ENCODE measurements around the gene TFE3. TPM values are rescaled to one million over a fixed set of nuclear protein-coding genes. Genes with fewer than 3 reads are reported as not detected.

The TFE3 gene
- total RNA-seq, 1 experiment from 2014 or later = 56.8 TPM

- ChIA-PET POLR2A (ENCODE audit: low non-redundant PET) (no interaction called here), CTCF (no interaction called here)
- Histone ChIP-seq H3K27ac (ENCODE audit: low read depth, low read length, poor library complexity, severe bottlenecking) (no peak overlapping the region), H3K4me1 (ENCODE audit: insufficient read depth, low read length, poor library complexity, severe bottlenecking) (no peaks in the 10 kb centered on the region), H3K27me3 (replicated peaks; ENCODE audit: insufficient read depth, low read depth, low read length, poor library complexity) (no peaks in the 10 kb centered on the region), H3K36me3 (ENCODE audit: insufficient read depth, low read length, poor library complexity, severe bottlenecking) (no peaks in the 10 kb centered on the region), H3K9me3 (ENCODE audit: low read depth, low read length, poor library complexity, severe bottlenecking) (no peaks in the 10 kb centered on the region), H3K4me3 (ENCODE audit: low read depth, low read length, poor library complexity, severe bottlenecking) (no peak overlapping the region)
- TF ChIP-seq, protein P1, sequence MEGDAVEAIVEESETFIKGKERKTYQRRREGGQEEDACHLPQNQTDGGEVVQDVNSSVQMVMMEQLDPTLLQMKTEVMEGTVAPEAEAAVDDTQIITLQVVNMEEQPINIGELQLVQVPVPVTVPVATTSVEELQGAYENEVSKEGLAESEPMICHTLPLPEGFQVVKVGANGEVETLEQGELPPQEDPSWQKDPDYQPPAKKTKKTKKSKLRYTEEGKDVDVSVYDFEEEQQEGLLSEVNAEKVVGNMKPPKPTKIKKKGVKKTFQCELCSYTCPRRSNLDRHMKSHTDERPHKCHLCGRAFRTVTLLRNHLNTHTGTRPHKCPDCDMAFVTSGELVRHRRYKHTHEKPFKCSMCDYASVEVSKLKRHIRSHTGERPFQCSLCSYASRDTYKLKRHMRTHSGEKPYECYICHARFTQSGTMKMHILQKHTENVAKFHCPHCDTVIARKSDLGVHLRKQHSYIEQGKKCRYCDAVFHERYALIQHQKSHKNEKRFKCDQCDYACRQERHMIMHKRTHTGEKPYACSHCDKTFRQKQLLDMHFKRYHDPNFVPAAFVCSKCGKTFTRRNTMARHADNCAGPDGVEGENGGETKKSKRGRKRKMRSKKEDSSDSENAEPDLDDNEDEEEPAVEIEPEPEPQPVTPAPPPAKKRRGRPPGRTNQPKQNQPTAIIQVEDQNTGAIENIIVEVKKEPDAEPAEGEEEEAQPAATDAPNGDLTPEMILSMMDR (conservative IDR thresholded peaks at IDR 0.05; ENCODE audit: low read depth, low read length) = no peak
- TF ChIP-seq EZH2 (IDR thresholded peaks at IDR 0.05; ENCODE audit: borderline replicate concordance, low read depth, low read length, poor library complexity, severe bottlenecking) = no peak
- BruUV-seq (replicated peaks) = no TSS peak
- intact Hi-C loops (cut with micrococcal nuclease; ENCODE audit: unreplicated experiment) = no loop called here
- DNase-seq (ENCODE audit: low spot score) = no peak
Measured at GRCh38 chrX:49064735-49065134, 21.6 kb upstream of the TFE3 start.

DNA sequence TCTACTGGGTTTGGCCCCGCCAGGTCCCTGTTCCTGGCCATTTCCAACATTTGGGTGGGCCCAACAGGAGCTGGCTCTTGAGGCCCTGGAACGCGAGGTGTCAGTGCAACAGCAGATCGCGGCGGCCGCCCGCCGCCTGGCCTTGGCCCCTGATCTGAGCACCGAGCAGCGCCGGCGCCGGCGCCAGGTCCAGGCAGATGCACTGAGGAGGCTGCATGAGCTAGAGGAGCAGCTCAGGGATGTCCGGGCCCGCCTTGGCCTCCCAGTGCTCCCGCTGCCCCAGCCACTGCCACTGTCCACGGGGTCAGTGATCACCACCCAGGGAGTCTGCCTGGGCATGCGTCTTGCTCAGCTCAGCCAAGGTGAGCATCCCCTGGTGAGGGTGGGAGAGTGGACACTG lies 21.1 kb upstream of the TFE3 start:
- H3K27me3 ChIP-seq (replicated peaks; ENCODE audit: insufficient read depth, low read depth, low read length, poor library complexity) = no peaks in the 10 kb centered on the region
- H3K4me3 ChIP-seq (ENCODE audit: low read depth, low read length, poor library complexity, severe bottlenecking) = no peak overlapping the region
- TF ChIP-seq, protein P1 (conservative IDR thresholded peaks at IDR 0.05; ENCODE audit: low read depth, low read length) = no peak
- no peak for TF ChIP-seq EZH2 (IDR thresholded peaks at IDR 0.05; ENCODE audit: borderline replicate concordance, low read depth, low read length, poor library complexity, severe bottlenecking)
- H3K4me1 ChIP-seq (ENCODE audit: insufficient read depth, low read length, poor library complexity, severe bottlenecking) = no peaks in the 10 kb centered on the region
- H3K36me3 ChIP-seq (ENCODE audit: insufficient read depth, low read length, poor library complexity, severe bottlenecking) = no peaks in the 10 kb centered on the region
- H3K27ac ChIP-seq (ENCODE audit: low read depth, low read length, poor library complexity, severe bottlenecking) = no peak overlapping the region
- H3K9me3 ChIP-seq (ENCODE audit: low read depth, low read length, poor library complexity, severe bottlenecking) = no peaks in the 10 kb centered on the region
- no peak for DNase-seq (ENCODE audit: low spot score)
- BruUV-seq (replicated peaks) = no TSS peak
- intact Hi-C loops (cut with micrococcal nuclease; ENCODE audit: unreplicated experiment) = no loop called here
- ChIA-PET POLR2A (ENCODE audit: low non-redundant PET) (no interaction called here), CTCF (no interaction called here)

- intact Hi-C loops (cut with micrococcal nuclease; ENCODE audit: unreplicated experiment) = no loop called here
- CTCF ChIA-PET = no interaction called here
- Histone ChIP-seq H3K4me1 (ENCODE audit: insufficient read depth, low read length, poor library complexity, severe bottlenecking) (no peaks in the 10 kb centered on the region), H3K36me3 (ENCODE audit: insufficient read depth, low read length, poor library complexity, severe bottlenecking) (no peaks in the 10 kb centered on the region), H3K27me3 (replicated peaks; ENCODE audit: insufficient read depth, low read depth, low read length, poor library complexity) (no peaks in the 10 kb centered on the region), H3K27ac (ENCODE audit: low read depth, low read length, poor library complexity, severe bottlenecking) (no peak overlapping the region), H3K9me3 (ENCODE audit: low read depth, low read length, poor library complexity, severe bottlenecking) (no peaks in the 10 kb centered on the region), H3K4me3 (ENCODE audit: low read depth, low read length, poor library complexity, severe bottlenecking) (no peak overlapping the region)
- BruUV-seq (replicated peaks) = no TSS peak
- POLR2A ChIA-PET (ENCODE audit: low non-redundant PET) = no interaction called here
- DNase-seq (ENCODE audit: low spot score) = no peak
- TF ChIP-seq, protein P1 (conservative IDR thresholded peaks at IDR 0.05; ENCODE audit: low read depth, low read length) = no peak
- TF ChIP-seq EZH2 (IDR thresholded peaks at IDR 0.05; ENCODE audit: borderline replicate concordance, low read depth, low read length, poor library complexity, severe bottlenecking) = no peak
Measured at GRCh38 chrX:49063715-49064114, 20.6 kb upstream of the TFE3 start.
